ENCODE results near the gene VWA3B. TPM values are rescaled to one million over a fixed set of nuclear protein-coding genes. Genes with fewer than 3 reads are reported as not detected.

Gene VWA3B
- total RNA-seq, 6 donors from 2014 or later: 0.72 to 25.3 (median 5.3) TPM

DNA sequence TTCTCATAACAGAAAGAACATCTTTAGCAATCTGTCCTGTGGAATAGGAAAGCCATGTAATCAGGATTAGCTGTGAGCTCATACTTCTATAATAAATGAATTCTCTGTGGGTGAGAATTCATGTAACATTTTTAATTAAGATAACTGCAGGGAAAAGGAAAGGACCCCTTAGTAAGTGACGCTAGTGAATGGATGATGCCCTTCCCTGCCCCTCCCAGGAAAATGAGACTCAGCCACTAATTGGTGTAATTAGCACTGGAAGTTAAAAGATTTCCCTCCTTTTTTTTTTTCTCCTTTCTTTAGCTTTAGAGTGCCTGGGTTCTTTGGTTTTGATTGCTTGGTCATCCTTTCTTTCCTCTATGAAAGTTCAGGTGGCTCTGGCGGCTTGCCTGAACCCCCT, 90.3 kb downstream of the VWA3B start:
- 63 to 68% methylated on average over 2 of the region's 2 CpGs for WGBS, 2 donors
- Histone ChIP-seq H3K27ac (no peak overlapping the region), H3K9me3 (no peaks in the 10 kb centered on the region), H3K4me3 (no peak overlapping the region), H3K27me3 (no peaks in the 10 kb centered on the region), H3K36me3 (no peaks in the 10 kb centered on the region), H3K4me1 (no peaks in the 10 kb centered on the region)
- DNase-seq (no peak), ATAC-seq (ENCODE audit: low FRiP score in 2 of 2) (no peak)
- TF ChIP-seq POLR2A (IDR thresholded peaks at IDR 0.05) (no peak), POLR2AphosphoS5 (IDR thresholded peaks at IDR 0.05) (no peak), EP300 (IDR thresholded peaks at IDR 0.05) (no peak)
- TF ChIP-seq, protein P1, sequence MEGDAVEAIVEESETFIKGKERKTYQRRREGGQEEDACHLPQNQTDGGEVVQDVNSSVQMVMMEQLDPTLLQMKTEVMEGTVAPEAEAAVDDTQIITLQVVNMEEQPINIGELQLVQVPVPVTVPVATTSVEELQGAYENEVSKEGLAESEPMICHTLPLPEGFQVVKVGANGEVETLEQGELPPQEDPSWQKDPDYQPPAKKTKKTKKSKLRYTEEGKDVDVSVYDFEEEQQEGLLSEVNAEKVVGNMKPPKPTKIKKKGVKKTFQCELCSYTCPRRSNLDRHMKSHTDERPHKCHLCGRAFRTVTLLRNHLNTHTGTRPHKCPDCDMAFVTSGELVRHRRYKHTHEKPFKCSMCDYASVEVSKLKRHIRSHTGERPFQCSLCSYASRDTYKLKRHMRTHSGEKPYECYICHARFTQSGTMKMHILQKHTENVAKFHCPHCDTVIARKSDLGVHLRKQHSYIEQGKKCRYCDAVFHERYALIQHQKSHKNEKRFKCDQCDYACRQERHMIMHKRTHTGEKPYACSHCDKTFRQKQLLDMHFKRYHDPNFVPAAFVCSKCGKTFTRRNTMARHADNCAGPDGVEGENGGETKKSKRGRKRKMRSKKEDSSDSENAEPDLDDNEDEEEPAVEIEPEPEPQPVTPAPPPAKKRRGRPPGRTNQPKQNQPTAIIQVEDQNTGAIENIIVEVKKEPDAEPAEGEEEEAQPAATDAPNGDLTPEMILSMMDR (IDR thresholded peaks at IDR 0.05): no peak

GRCh38 chr2:98177986-98178385, 91.0 kb downstream of the VWA3B start:
- Histone ChIP-seq H3K4me1 (no peaks in the 10 kb centered on the region), H3K9me3 (no peaks in the 10 kb centered on the region), H3K36me3 (no peaks in the 10 kb centered on the region), H3K27me3 (no peaks in the 10 kb centered on the region), H3K27ac (no peak overlapping the region), H3K4me3 (no peak overlapping the region)
- WGBS, 2 donors: 61 to 68% methylated on average over 6 of the region's 6 CpGs
- no peak for ATAC-seq (ENCODE audit: low FRiP score in 2 of 2)
- no peak for DNase-seq
- TF ChIP-seq EP300 (IDR thresholded peaks at IDR 0.05): no peak
- TF ChIP-seq, protein P1 (IDR thresholded peaks at IDR 0.05): no peak
- TF ChIP-seq POLR2AphosphoS5 (IDR thresholded peaks at IDR 0.05): no peak
- no peak for TF ChIP-seq POLR2A (IDR thresholded peaks at IDR 0.05)

- Histone ChIP-seq H3K36me3 (no peaks in the 10 kb centered on the region), H3K9me3 (no peaks in the 10 kb centered on the region), H3K27ac (no peak overlapping the region), H3K27me3 (no peaks in the 10 kb centered on the region), H3K4me1 (no peaks in the 10 kb centered on the region), H3K4me3 (no peak overlapping the region)
- no peak for TF ChIP-seq EP300 (IDR thresholded peaks at IDR 0.05)
- TF ChIP-seq POLR2AphosphoS5 (IDR thresholded peaks at IDR 0.05): no peak
- TF ChIP-seq, protein P1 (IDR thresholded peaks at IDR 0.05): no peak
- TF ChIP-seq POLR2A (IDR thresholded peaks at IDR 0.05): no peak
- DNase-seq: no peak
- no peak for ATAC-seq (ENCODE audit: low FRiP score in 2 of 2)
- WGBS, 2 donors: 80 to 88% methylated on average over 2 of the region's 2 CpGs
Measured at GRCh38 chr2:98180456-98180855, 93.5 kb downstream of the VWA3B start.

- TF ChIP-seq EP300 (IDR thresholded peaks at IDR 0.05): no peak
- no peak for TF ChIP-seq POLR2AphosphoS5 (IDR thresholded peaks at IDR 0.05)
- TF ChIP-seq, protein P1 (IDR thresholded peaks at IDR 0.05): no peak
- TF ChIP-seq POLR2A (IDR thresholded peaks at IDR 0.05): no peak
- Histone ChIP-seq H3K27ac (no peak overlapping the region), H3K36me3 (no peaks in the 10 kb centered on the region), H3K4me3 (no peak overlapping the region), H3K4me1 (no peaks in the 10 kb centered on the region), H3K27me3 (no peaks in the 10 kb centered on the region), H3K9me3 (no peaks in the 10 kb centered on the region)
- no peak for ATAC-seq (ENCODE audit: low FRiP score in 2 of 2)
- 98% methylated on average over 3 of the region's 3 CpGs for WGBS, 2 donors
- no peak for DNase-seq
Measured at GRCh38 chr2:98181346-98181745, 94.4 kb downstream of the VWA3B start.

DNA sequence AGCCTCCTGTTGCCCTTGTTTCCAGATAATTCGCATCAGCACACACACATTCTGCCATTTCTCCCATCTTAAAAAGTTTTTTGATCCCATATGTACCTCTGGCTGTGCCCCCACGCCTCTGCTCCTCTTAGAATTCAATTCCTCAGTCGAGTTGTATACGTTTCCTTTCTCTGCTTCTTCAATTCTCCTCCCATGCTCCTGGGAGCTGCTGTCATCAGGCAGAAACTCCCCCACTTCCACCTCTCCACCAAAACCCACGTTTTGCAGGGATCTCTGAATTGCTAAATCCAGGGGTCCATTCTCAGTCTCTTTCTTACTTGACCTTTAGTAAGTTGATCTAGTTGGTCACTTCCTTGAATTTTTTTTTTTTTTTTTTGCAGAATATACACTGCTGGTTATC, 98.8 kb downstream of the VWA3B start:
- ATAC-seq (ENCODE audit: low FRiP score in 2 of 2) (no peak), DNase-seq (no peak)
- Histone ChIP-seq H3K27ac (no peak overlapping the region), H3K9me3 (no peaks in the 10 kb centered on the region), H3K27me3 (no peaks in the 10 kb centered on the region), H3K36me3 (no peaks in the 10 kb centered on the region), H3K4me1 (no peaks in the 10 kb centered on the region), H3K4me3 (no peak overlapping the region)
- TF ChIP-seq POLR2AphosphoS5 (IDR thresholded peaks at IDR 0.05) (no peak), POLR2A (IDR thresholded peaks at IDR 0.05) (no peak), EP300 (IDR thresholded peaks at IDR 0.05) (no peak)
- TF ChIP-seq, protein P1 (IDR thresholded peaks at IDR 0.05): no peak
- 67 to 69% methylated on average over 5 of the region's 5 CpGs for WGBS, 2 donors

All from upper lobe of left lung (tissue), 6 donors.